ENCODE results near the gene VWA8.

- no peak for TF ChIP-seq REST (IDR thresholded peaks at IDR 0.05; ENCODE audit: insufficient read depth in 1 of 2, low read depth in 2 of 2, low read length in 2 of 2)
- TF ChIP-seq POLR2AphosphoS5 (IDR thresholded peaks at IDR 0.05; ENCODE audit: low read depth, low read length) = no peak
- TF ChIP-seq SIN3A (IDR thresholded peaks at IDR 0.05; ENCODE audit: borderline replicate concordance, insufficient read depth, low read length) = no peak
Measured at GRCh38 chr13:41565846-41566245, 395.1 kb downstream of the VWA8 start.
